HUDEP-2 (cell line): ENCODE data around the gene KANK4.

ENCODE experiments used
- DNase-seq, 76 experiments: peaks; one replicate each; lab custom pipeline; 2025; ENCODE audit not compliant: unreplicated experiment in 76 of 76; lab: John Stamatoyannopoulos, UW

KANK4 gene

DNA sequence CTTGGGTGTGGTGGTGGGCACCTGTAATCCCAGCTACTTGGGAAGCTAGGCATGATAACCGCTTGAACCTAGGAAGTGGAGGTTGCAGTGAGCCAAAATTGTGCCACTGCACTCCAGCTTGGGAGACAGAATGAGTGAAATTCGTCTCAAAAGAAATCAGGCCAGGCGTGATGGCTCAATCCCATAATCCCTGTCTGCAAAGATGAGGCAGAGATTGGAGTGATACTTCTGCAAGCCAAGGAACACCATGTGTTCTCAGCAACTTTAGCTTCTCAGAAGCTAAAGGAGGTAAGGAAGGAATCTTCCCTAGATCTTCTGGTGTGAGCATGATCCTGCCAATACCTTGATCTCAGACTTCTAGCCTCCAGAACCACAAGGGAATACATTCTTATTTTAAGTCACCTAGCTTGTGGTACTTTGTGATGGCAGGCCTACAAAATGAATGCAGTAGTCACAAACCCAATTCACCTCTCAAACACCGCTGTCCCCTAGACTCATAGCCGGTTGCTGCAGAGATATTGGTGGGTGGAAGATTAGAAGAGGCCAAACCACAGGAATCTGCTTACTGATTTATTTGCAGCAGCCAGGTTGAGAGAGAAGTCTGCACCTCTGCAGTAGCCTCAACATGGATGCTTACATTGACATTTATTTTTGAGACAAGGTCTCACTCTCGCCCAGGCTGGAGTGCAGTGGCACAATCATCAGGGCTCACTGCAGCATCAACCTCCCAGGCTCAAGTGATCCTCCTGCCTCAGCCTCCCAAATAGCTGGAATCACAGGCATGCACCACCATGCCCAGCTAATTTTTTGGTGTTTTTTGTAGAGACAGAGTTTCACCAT lies 105.9 kb downstream of the KANK4 start:
- no peak for DNase-seq

DNA sequence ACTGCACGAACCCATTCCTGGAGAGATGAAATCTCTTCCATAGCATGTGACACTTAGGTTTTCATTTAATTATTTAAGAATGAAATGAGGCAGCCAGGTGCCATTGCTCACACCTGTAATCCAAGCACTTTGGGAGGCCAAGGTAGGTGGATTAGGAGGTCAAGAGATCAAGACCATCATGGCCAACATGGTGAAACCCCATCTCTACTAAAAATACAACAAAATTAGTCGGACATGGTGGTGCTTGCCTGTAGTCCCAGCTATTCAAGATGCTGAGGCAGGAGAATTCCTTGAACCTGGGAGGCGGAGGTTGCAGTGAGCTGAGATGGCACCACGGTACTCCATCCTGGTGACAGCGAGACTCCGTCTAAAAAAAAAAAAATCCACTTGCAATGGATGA lies 106.8 kb downstream of the KANK4 start:
- no peak for DNase-seq

DNA sequence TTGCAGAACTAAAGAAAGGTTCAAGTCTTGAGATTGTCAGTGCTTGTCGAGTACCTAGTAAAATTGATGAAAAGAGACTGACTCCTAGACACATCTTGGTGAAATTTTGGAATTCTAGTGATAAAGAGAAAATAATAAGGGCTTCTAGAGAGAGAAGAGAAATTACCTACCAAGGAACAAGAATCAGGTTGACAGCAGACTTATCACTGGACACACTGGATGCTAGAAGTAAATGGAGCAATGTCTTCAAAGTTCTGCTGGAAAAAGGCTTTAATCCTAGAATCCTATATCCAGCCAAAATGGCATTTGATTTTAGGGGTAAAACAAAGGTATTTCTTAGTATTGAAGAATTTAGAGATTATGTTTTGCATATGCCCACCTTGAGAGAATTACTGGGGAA lies 108.3 kb downstream of the KANK4 start:
- DNase-seq = no peak

DNA sequence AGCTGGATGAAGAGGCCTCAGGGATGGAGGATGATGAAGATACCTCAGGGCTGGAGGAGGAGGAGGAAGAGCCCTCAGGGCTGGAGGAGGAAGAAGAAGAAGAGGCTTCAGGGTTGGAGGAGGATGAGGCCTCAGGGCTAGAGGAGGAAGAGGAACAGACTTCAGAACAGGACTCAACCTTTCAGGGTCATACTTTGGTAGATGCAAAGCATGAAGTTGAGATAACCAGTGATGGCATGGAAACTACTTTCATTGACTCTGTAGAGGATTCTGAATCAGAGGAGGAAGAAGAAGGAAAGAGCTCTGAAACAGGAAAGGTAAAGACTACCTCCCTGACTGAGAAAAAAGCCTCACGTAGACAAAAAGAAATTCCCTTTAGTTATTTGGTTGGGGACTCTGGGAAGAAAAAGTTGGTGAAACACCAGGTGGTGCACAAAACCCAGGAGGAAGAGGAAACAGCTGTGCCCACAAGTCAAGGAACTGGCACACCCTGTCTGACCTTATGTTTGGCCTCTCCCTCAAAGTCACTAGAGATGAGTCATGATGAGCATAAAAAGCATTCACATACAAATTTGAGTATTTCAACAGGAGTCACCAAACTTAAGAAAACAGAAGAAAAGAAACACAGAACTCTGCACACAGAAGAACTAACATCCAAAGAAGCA lies 109.2 kb downstream of the KANK4 start:
- no peak for DNase-seq

DNA sequence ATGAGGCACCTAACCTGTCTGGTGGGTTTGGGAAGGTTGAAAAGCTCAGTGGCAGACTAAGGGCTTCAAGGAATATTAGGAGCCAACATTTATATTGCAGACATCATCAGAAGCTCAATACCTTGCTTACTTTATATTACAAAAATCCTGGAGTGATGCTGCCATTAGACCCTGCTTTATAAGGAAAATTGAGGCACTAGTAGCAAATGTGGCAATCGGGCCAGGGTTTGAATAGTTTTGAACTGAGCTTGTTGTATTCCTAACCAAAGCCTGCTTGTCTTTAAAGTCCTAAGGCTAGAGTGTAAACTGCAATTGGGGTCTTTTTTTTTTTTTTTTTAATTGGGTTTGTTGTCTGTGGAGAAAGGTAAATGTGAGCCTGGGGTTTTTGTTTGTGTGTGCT lies 110.3 kb downstream of the KANK4 start:
- no peak for DNase-seq

DNA sequence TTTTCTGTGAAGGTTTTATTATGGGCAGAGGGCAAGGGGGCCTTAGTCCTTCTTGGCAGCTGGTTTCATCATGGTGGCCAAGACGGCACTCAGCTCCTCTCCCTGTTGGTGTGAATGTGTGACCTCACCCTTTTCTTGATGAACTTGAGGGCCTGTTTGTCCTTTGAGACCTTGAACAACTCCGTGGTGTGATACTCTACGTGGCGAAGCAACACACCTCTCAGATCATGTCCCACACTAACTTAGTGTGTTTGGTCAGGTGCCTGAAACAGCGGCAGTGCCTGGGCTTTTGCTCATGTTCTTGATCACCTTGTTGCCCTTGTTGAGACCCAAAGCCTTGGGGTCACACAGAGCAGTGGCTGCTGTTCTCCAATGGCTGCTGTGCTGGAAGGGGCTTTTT lies 111.1 kb downstream of the KANK4 start:
- DNase-seq = no peak

DNA sequence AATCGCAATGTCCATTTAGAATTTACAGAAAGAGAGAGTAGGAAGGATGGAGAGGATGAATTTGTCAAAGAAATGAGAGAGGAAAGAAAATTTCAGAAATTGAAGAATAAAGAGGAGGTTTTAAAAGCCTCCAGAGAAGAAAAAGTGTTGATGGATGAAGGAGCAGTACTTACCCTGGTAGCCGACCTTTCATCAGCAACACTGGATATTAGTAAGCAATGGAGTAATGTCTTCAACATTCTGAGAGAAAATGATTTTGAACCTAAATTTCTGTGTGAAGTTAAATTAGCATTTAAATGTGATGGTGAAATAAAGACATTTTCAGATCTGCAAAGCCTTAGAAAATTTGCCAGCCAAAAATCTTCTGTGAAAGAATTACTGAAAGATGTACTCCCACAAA lies 112.0 kb downstream of the KANK4 start:
- DNase-seq = no peak

DNA sequence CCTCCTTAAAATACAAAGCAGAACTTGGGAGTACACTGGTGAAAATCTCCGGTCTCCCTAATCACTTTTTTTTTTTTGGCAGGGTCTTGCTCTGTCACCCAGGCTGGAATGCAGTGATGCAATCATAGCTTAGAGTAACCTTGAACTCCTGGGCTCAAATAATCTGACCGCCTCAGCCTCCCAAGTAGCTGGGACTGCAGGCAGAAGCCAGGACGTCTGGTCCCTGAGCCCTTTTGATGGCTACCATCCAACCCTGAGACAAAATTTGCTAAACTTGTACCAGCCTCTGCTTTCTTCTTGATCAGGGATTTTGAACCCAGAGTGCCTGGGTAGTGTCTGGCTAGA lies 120.5 kb downstream of the KANK4 start:
- DNase-seq = no peak

DNA sequence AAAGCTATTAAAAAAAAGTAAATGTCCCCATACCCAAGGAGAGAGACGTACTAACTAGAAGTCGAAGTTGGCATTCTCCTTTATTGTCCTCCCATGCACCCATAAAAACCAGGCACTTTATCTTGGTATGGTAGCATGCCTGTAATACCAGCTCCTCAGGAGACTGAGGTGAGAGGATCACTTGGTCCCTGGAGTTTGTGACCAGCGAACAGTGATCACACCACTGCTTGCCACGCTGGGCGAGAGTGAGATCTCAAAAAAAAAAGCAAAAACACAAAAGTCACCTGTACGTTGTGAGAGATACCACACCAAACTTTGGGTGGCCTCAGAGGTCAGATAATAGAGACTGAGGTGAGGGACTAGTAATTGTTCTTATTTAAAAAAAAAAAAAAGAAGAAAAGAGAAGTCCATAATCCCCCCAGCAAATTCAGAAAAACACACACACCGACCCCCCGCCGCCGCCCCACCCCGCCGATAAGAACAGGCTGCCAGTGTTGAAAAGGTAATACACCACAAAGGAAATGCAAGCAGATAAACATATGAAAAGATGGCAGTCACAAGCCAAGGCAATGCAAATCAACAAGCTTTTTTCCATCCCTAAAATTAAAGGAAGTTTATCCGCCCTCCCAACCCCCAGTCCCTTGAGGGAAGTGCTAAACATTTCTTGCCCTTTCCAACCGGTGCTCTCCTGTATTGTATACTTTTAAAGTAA lies 121.0 kb downstream of the KANK4 start:
- DNase-seq = no peak

DNA sequence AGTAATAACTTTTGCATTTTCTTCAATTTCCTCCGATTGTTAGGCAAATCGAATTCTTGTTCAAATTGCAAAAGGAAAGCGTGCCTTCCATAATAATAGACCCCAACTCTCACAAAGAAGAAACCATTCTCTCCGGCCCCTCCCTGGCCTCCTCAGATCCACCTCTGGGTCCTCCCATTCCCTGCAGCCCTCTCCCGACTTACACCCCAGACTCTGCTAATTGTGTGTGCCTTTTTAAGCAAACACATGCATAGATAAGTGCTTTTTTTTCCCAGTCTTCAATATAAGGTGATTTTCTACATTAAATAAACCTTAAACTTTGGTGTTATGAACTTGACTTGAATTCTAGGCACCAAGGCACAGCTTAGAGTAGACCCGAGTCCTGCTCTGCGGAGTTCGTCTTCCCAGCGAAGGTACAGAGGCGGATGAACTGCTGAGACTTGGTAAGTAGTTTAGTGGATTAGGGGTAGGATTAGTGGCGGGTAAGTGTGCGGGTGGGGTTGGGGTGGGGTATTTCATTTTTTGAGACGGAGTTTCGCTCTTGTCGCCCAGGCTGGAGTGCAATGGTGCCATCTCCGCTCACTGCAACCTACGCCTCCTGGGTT lies 123.0 kb downstream of the KANK4 start:
- no peak for DNase-seq

DNA sequence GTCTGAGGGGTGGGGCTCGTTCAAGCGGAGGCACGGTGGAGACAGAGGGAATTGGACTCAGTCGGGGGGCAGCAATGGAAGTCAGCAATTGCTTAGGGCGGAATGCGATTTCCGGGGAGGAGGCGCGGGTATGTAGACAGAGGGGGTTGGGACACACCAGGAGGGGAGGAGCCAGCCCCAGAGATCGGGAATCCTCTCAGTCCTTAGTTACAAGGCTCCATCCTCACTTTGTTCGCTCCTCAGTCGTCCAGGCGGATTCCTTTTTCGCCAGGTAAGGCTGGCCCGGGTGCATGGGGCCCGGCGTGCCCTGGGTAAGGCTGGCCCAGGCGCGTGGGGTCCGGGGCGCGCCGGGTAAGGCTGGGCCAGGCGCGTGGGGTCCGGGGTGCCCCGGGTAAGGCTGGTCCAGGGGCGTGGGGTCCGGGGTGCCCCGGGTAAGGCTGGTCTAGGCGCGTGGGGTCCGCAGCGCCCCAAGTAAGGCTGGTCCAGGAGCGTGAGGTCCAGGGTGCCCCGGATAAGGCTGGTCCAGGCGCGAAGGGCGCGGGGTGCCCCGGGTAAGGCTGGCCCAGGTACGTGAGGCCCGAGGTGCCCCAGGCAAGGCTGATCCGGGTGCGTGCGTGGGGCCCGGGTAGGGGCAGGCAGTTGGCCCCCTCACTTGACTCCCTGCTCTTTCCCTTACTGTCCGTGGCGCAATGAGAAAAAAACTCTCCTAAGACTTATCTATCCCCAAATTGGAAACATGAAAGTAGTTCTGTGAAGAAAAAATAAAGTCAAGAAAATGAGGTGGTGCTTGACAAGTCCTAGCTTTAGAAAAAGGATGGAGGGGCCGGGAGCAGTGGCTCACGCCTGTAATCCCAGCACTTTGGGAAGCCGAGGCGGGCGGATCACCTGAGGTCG lies 124.3 kb downstream of the KANK4 start, which contains the start of gene L1TD1:
TSS of gene L1TD1 (plus strand) at position 199 of the 894 bp plus-strand sequence. CDS start 11,780 bp downstream, outside the sequence.
- no peak for DNase-seq

DNA sequence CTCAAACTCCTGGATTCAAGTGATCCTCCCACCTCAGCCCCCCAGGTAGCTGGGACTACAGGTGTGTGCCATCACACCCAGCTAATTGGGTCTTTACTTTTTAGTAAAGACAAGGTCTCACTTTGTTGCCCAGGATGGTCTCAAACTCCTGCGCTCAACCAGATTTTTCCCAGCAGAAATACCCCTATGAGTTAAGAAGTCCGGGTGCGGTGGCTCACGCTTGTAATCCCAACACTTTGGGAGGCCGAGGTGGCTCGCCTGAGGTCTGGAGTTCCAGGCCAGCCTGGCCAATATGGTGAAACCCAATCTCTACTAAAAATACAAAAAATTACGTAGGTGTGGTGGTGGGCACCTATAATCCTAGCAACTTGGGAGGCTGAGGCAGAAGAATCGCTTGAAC lies 131.1 kb downstream of the KANK4 start:
- DNase-seq = no peak

DNA sequence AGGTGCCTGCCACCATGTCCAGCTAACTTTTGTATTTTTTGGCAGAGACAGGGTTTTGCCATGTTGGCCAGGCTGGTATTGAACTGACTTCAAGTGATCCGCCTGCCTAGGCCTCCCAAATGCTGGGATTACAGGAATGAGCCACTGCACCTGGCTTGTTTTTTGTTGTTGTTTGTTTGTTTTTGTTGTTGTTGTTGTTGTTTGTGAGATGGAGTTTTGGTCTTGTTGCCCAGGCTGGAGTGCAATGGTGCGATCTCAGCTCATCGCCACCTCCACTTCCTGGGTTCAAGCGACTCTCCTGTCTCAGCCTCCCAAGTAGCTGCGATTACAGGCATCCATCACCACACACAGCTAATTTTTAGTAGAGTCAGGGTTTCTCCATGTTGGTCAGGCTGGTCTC lies 131.7 kb downstream of the KANK4 start:
- no peak for DNase-seq
